NCI-H146 treated with DMSO at 0.1 percent for 48 hours (cell line): ENCODE data around the gene FXYD4.
"Not testable (repeated sequence)": the region's sequence is repeated elsewhere in the genome, so short reads cannot be mapped to it uniquely, and the experiment has no call there.

Source experiments
- DNase-seq: peaks from one replicate; lab custom pipeline; 2025; ENCODE audit not compliant: unreplicated experiment; lab: John Stamatoyannopoulos, UW

FXYD4 gene

GRCh38 chr10:43415544-43415943 lies 44.1 kb downstream of the FXYD4 start:
- DNase-seq = no peak

GRCh38 chr10:43417950-43418768 lies 46.7 kb downstream of the FXYD4 start:
- no peak for DNase-seq

- DNase-seq = no peak
These were observed 48.5 kb downstream of the FXYD4 start for GRCh38 chr10:43419997-43420368.

GRCh38 chr10:43420369-43421200 lies 49.1 kb downstream of the FXYD4 start:
- DNase-seq = peak; percentile 78

GRCh38 chr10:43421201-43421507 lies 49.7 kb downstream of the FXYD4 start:
- no peak for DNase-seq

GRCh38 chr10:43421519-43421918 lies 50.1 kb downstream of the FXYD4 start:
- DNase-seq = no peak

GRCh38 chr10:43421944-43422343 lies 50.5 kb downstream of the FXYD4 start:
- not testable (repeated sequence) for DNase-seq

- DNase-seq = no peak
These were observed 53.0 kb downstream of the FXYD4 start for GRCh38 chr10:43424416-43424815.
